ENCODE measurements around the gene TRIOBP.

The TRIOBP gene

GRCh38 chr22:37734402-37734700 is 37.5 kb downstream of the TRIOBP start:
- peaks cover 9% of the 10 kb centered on the region for H3K36me3 ChIP-seq (ENCODE audit: insufficient read depth, low read length)
- no peaks in the 10 kb centered on the region for H3K4me1 ChIP-seq (ENCODE audit: insufficient read depth, low read length)
- H3K27ac ChIP-seq (ENCODE audit: low read depth, low read length), result no peak overlapping the region
- no peak overlapping the region for H3K9ac ChIP-seq (ENCODE audit: low read depth, low read length)
- 86% methylated on average over 6 of the region's 6 CpGs for WGBS
- H3K9me3 ChIP-seq (ENCODE audit: insufficient read depth, low read depth, low read length), result no peaks in the 10 kb centered on the region
- no peak overlapping the region for H3K4me3 ChIP-seq (ENCODE audit: low read length)
- H3K27me3 ChIP-seq (ENCODE audit: insufficient read depth, low read length), result peaks cover 34% of the 10 kb centered on the region

GRCh38 chr22:37734964-37735451 is 38.2 kb downstream of the TRIOBP start:
- Histone ChIP-seq H3K27me3 (ENCODE audit: insufficient read depth, low read length) (peaks cover 34% of the 10 kb centered on the region), H3K27ac (ENCODE audit: low read depth, low read length) (no peak overlapping the region), H3K4me1 (ENCODE audit: insufficient read depth, low read length) (no peaks in the 10 kb centered on the region), H3K9ac (ENCODE audit: low read depth, low read length) (no peak overlapping the region), H3K4me3 (ENCODE audit: low read length) (no peak overlapping the region), H3K9me3 (ENCODE audit: insufficient read depth, low read depth, low read length) (no peaks in the 10 kb centered on the region), H3K36me3 (ENCODE audit: insufficient read depth, low read length) (peaks cover 6% of the 10 kb centered on the region)
- WGBS, result 70% methylated on average over 16 of the region's 16 CpGs

- no peak overlapping the region for H3K9ac ChIP-seq (ENCODE audit: low read depth, low read length)
- H3K9me3 ChIP-seq (ENCODE audit: insufficient read depth, low read depth, low read length), result no peaks in the 10 kb centered on the region
- no peak overlapping the region for H3K27ac ChIP-seq (ENCODE audit: low read depth, low read length)
- H3K27me3 ChIP-seq (ENCODE audit: insufficient read depth, low read length), result peaks cover 33% of the 10 kb centered on the region
- H3K36me3 ChIP-seq (ENCODE audit: insufficient read depth, low read length), result 0 out of 2 replicates have a peak, but pooled peaks cover 5% of the 10 kb centered on the region
- no peaks in the 10 kb centered on the region for H3K4me1 ChIP-seq (ENCODE audit: insufficient read depth, low read length)
- WGBS, result 74% methylated on average over 12 of the region's 12 CpGs
- no peak overlapping the region for H3K4me3 ChIP-seq (ENCODE audit: low read length)
Observed at GRCh38 chr22:37739035-37739434, 42.2 kb downstream of the TRIOBP start.

GRCh38 chr22:37739611-37740049 is 42.8 kb downstream of the TRIOBP start:
- Histone ChIP-seq H3K4me1 (ENCODE audit: insufficient read depth, low read length) (no peaks in the 10 kb centered on the region), H3K36me3 (ENCODE audit: insufficient read depth, low read length) (0 out of 2 replicates have a peak, but pooled peaks cover 5% of the 10 kb centered on the region), H3K27ac (ENCODE audit: low read depth, low read length) (no peak overlapping the region), H3K9me3 (ENCODE audit: insufficient read depth, low read depth, low read length) (no peaks in the 10 kb centered on the region), H3K27me3 (ENCODE audit: insufficient read depth, low read length) (peaks cover 29% of the 10 kb centered on the region), H3K4me3 (ENCODE audit: low read length) (no peak overlapping the region), H3K9ac (ENCODE audit: low read depth, low read length) (no peak overlapping the region)
- 95% methylated on average over 17 of the region's 17 CpGs for whole genome bisulfite sequencing

DNA sequence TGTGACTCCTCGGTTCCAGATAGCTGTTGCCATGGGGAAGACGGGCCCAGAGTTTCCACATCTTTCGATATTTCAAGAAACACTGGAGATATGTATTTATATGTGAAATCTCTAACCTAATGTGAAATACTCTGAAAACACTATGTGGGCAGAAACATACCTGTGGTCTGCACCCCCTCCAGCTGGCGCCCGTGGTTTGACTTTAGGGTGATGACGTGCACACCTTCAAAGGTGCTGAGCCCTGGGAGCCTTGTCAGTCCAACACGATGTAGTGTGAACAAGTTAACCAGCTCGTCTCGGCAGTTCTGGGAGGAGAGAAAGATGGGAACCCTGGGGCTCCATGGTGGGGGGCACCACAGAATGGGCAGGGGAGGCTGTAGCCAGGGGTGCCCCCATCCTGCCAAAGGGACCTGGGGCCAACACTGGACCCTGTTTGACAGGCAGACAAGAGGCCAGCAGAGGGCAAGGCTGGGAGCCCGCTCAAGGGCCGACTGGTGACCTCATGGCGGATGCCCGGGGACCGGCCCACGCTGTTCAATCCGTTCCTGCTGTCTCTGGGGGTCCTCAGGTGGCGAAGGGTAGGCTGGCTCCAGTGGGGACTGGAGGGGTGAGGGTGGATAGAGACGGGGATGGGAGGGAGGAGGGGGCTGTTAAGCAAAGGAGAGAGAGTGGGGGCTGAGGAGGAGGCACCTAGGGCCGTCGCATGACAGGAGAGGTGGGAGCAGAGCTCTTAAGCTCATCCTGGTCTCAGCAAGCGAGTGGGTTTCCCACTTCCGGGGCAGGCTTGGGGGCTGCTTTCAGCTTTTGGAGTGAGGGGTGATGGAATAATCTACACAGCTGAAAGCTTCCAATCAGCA is 43.8 kb downstream of the TRIOBP start:
- Histone ChIP-seq H3K9me3 (ENCODE audit: insufficient read depth, low read depth, low read length) (no peaks in the 10 kb centered on the region), H3K36me3 (ENCODE audit: insufficient read depth, low read length) (0 out of 2 replicates have a peak, but pooled peaks cover 5% of the 10 kb centered on the region), H3K9ac (ENCODE audit: low read depth, low read length) (no peak overlapping the region), H3K27ac (ENCODE audit: low read depth, low read length) (no peak overlapping the region), H3K4me1 (ENCODE audit: insufficient read depth, low read length) (0 out of 2 replicates have a peak, but pooled peaks cover 5% of the 10 kb centered on the region), H3K4me3 (ENCODE audit: low read length) (no peak overlapping the region), H3K27me3 (ENCODE audit: insufficient read depth, low read length) (peaks cover 26% of the 10 kb centered on the region)
- WGBS, result 78% methylated on average over 21 of the region's 22 CpGs

GRCh38 chr22:37741312-37741795 is 44.5 kb downstream of the TRIOBP start:
- no peak overlapping the region for H3K4me3 ChIP-seq (ENCODE audit: low read length)
- peaks cover 20% of the 10 kb centered on the region for H3K27me3 ChIP-seq (ENCODE audit: insufficient read depth, low read length)
- no peak overlapping the region for H3K9ac ChIP-seq (ENCODE audit: low read depth, low read length)
- WGBS, result 68% methylated on average over 9 of the region's 9 CpGs
- 0 out of 2 replicates have a peak, but pooled peaks cover 5% of the 10 kb centered on the region for H3K36me3 ChIP-seq (ENCODE audit: insufficient read depth, low read length)
- 0 out of 2 replicates have a peak, but pooled peaks cover 5% of the 10 kb centered on the region for H3K4me1 ChIP-seq (ENCODE audit: insufficient read depth, low read length)
- H3K27ac ChIP-seq (ENCODE audit: low read depth, low read length), result no peak overlapping the region
- no peaks in the 10 kb centered on the region for H3K9me3 ChIP-seq (ENCODE audit: insufficient read depth, low read depth, low read length)

DNA sequence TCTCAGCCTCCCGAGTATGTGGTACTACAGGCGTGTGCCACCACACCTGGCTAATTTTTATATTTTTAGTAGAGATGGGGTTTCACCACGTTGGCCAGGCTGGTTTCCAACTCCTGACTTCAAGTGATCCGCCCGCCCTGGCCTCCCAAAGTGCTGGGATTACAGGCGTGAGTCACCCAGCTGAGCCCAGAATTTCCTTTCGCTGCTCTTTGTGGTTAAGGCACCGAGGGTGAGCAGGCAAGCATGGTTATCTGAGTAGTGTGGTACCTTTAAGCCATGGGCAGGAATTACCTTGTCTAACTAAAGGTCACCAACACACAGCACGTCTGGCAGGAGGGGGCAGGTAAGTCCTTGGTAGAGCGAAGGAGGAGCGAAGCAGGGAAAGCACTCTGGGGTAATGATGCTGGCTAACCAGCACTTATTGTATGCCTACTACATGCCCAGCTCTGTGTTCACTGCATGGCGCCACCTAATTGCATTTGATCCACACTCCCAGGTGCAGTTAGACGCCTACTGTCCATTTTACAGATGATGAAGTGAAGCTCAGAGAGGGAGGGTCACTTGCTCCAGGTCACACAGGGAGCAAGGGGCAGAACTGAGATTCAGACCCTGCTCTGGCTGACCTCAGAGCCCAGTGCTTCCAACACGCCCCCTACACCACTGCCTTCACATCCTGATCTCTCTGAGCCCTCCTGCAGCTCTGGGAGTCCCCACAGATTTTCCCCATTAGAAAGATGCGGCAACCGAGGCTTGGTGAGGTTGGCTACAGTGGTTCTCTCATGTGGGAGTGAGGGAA is 45.7 kb downstream of the TRIOBP start:
- Histone ChIP-seq H3K9ac (ENCODE audit: low read depth, low read length) (no peak overlapping the region), H3K27ac (ENCODE audit: low read depth, low read length) (no peak overlapping the region), H3K27me3 (ENCODE audit: insufficient read depth, low read length) (peaks cover 9% of the 10 kb centered on the region), H3K36me3 (ENCODE audit: insufficient read depth, low read length) (0 out of 2 replicates have a peak, but pooled peaks cover 5% of the 10 kb centered on the region), H3K4me1 (ENCODE audit: insufficient read depth, low read length) (peaks cover 7% of the 10 kb centered on the region; the same call in 1 of the 2 replicates), H3K4me3 (ENCODE audit: low read length) (no peak overlapping the region), H3K9me3 (ENCODE audit: insufficient read depth, low read depth, low read length) (no peaks in the 10 kb centered on the region)
- 83% methylated on average over 16 of the region's 16 CpGs for WGBS

- no peak overlapping the region for H3K27ac ChIP-seq (ENCODE audit: low read depth, low read length)
Observed at GRCh38 chr22:37744589-37744988, 47.7 kb downstream of the TRIOBP start.

DNA sequence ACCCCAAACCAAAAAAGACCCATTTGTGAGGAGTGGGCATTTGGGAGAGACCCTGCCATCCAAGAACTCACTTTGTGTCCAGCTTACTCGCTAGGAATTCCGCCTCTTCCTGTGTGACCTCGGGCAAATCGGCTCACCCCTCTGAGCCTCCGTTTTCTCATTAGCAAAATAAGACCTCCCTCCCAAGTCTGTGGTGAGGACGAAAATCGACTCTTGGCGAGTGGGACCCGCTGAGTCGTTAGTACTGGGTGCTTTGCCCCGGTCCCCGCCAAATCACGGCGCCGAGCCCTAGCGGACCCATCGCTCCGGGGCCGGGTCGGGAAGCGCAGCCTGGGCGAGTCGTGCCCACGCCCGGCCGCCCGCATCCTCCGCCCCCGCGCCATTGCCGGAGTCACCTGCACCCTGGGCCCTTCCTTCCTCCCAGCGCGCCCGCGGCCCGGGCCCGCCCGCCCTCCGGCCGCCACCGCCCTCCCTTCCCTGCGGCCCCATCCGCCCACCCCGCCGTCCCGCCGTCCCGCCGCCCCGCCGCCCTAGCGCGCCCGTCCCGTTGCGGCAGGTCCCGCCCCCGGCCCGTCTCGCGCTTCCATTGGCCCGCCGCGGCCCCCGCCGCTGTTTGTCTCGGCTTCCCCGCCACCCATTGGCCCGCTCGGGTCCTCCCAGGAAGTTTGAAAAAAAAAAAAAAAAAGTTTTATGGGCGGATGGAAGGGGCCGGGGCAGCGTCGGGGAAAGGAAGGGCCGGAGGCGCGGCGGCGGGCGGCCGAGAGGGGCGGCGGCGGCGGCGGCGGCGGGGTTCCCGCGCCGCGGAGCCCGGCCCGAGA is 48.9 kb downstream of the TRIOBP start:
- H3K27me3 ChIP-seq (ENCODE audit: insufficient read depth, low read length), result no peaks in the 10 kb centered on the region; the same call in 1 of the 2 replicates
- peaks cover 11% of the 10 kb centered on the region; the same call in 1 of the 2 replicates for H3K4me1 ChIP-seq (ENCODE audit: insufficient read depth, low read length)
- H3K4me3 ChIP-seq (ENCODE audit: low read length), result peak overlapping the region; percentile 94
- peak overlapping the region; percentile 78; the same call in 1 of the 2 replicates for H3K27ac ChIP-seq (ENCODE audit: low read depth, low read length)
- 0 out of 2 replicates have a peak, but pooled peaks cover 5% of the 10 kb centered on the region for H3K36me3 ChIP-seq (ENCODE audit: insufficient read depth, low read length)
- H3K9ac ChIP-seq (ENCODE audit: low read depth, low read length), result peak overlapping the region; percentile 91
- no peaks in the 10 kb centered on the region for H3K9me3 ChIP-seq (ENCODE audit: insufficient read depth, low read depth, low read length)
- under 1% methylated on average over 88 of the region's 94 CpGs for WGBS

More at GRCh38 chr22:37744589-37744988, 47.7 kb downstream of the TRIOBP start:
- no peaks in the 10 kb centered on the region for H3K9me3 ChIP-seq (ENCODE audit: insufficient read depth, low read depth, low read length)
- peaks cover 11% of the 10 kb centered on the region; the same call in 1 of the 2 replicates for H3K4me1 ChIP-seq (ENCODE audit: insufficient read depth, low read length)
- H3K4me3 ChIP-seq (ENCODE audit: low read length), result no peak overlapping the region; the same call in 1 of the 2 replicates
- 92% methylated on average over 6 of the region's 6 CpGs for WGBS
- no peaks in the 10 kb centered on the region; the same call in 1 of the 2 replicates for H3K27me3 ChIP-seq (ENCODE audit: insufficient read depth, low read length)
- 0 out of 2 replicates have a peak, but pooled peaks cover 5% of the 10 kb centered on the region for H3K36me3 ChIP-seq (ENCODE audit: insufficient read depth, low read length)
- H3K9ac ChIP-seq (ENCODE audit: low read depth, low read length), result no peak overlapping the region

All from HUES64 (cell line).